ENCODE data around the gene FAM32A.

FAM32A gene

DNA sequence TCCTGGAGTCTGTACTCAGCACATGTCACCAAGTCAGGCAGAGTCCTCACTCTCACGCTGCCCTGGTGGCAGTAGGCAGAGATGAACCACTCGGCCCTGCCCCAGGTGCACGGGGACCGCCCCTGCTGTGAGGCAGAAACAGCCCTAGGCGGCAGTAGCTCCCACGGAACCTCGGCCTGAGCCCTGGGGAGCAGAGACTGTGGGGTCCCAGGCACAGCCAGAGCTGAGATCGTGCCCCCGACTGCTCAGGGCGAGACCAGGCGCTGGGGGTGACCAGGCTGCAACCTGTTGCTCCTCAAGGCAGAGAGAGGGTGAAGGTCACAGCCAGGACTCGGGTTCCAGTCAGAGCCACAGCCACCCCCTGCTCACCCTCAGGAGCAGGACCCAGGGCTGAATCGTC lies 47.4 kb downstream of the FAM32A start:
- no peak for TF ChIP-seq SP1 (IDR thresholded peaks at IDR 0.05)
- TF ChIP-seq, protein P1, sequence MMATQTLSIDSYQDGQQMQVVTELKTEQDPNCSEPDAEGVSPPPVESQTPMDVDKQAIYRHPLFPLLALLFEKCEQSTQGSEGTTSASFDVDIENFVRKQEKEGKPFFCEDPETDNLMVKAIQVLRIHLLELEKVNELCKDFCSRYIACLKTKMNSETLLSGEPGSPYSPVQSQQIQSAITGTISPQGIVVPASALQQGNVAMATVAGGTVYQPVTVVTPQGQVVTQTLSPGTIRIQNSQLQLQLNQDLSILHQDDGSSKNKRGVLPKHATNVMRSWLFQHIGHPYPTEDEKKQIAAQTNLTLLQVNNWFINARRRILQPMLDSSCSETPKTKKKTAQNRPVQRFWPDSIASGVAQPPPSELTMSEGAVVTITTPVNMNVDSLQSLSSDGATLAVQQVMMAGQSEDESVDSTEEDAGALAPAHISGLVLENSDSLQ (IDR thresholded peaks at IDR 0.05), result no peak
- no peak for TF ChIP-seq TARDBP (IDR thresholded peaks at IDR 0.05)
- no peak for TF ChIP-seq LEF1 (IDR thresholded peaks at IDR 0.05; ENCODE audit: borderline replicate concordance)
- no peak for TF ChIP-seq L3MBTL2 (conservative IDR thresholded peaks at IDR 0.05)
- TF ChIP-seq FOXK2 (IDR thresholded peaks at IDR 0.05), result no peak
- TF ChIP-seq NFRKB (IDR thresholded peaks at IDR 0.05), result no peak
- no peak for TF ChIP-seq FOXM1 (IDR thresholded peaks at IDR 0.05; ENCODE audit: borderline replicate concordance)
- no peak for TF ChIP-seq ELF4 (IDR thresholded peaks at IDR 0.05)
- no peak for TF ChIP-seq HDGF (IDR thresholded peaks at IDR 0.05; ENCODE audit: borderline replicate concordance)
- no peak for TF ChIP-seq CTBP1 (IDR thresholded peaks at IDR 0.05; ENCODE audit: borderline replicate concordance)
- TF ChIP-seq FOXA1 (IDR thresholded peaks at IDR 0.05), result no peak
- no peak for TF ChIP-seq BHLHE40 (IDR thresholded peaks at IDR 0.05; ENCODE audit: borderline replicate concordance)
- TF ChIP-seq SUZ12 (IDR thresholded peaks at IDR 0.05), result no peak
- no peak for TF ChIP-seq ARNT (IDR thresholded peaks at IDR 0.05)
- no peak for TF ChIP-seq ZNF384 (IDR thresholded peaks at IDR 0.05)
- POLR2A ChIA-PET, result no interaction called here
- CTCF ChIA-PET, result no interaction called here

DNA sequence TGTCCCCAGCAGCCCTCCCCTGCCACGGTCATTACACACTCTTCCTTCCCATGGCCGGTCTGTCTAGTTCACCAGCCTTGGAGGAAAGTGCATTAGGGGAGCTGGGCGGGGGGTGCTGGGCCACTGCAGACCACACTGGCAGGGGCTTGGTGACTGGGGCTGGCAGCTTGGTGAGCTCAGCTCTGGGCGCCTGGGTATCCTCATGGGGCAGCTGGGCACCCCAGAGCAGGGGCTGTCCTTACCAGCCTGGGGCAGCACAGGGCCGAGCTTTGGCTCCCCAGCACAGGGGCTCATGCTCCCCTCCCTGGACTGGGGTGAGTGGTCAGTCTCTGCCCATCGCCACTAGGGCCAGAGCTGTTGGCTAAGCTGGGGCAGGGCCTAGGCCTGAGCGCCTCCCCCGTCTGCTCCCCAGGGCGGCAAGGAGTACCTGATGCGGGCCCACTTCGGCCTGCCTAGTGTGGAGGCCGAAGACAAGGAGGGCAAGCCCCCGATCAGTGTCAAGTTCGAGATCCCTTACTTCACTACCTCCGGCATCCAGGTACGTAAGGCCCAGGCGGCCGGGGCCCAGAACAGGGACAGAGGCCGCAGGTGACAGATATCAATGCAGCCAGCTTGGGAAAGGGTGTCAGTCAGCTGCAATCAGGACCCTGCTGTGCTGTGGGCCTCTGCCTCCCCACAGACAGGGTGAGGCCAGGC lies 48.0 kb downstream of the FAM32A start:
- DNase-seq (ENCODE audit: extremely low spot score), result no peak
- TF ChIP-seq L3MBTL2 (conservative IDR thresholded peaks at IDR 0.05) (no peak), NFRKB (IDR thresholded peaks at IDR 0.05) (no peak), ELF4 (IDR thresholded peaks at IDR 0.05) (no peak), FOXM1 (IDR thresholded peaks at IDR 0.05; ENCODE audit: borderline replicate concordance) (no peak), ZNF384 (IDR thresholded peaks at IDR 0.05) (no peak), BHLHE40 (IDR thresholded peaks at IDR 0.05; ENCODE audit: borderline replicate concordance) (no peak), FOXK2 (IDR thresholded peaks at IDR 0.05) (no peak), FOXA1 (IDR thresholded peaks at IDR 0.05) (no peak), HDGF (IDR thresholded peaks at IDR 0.05; ENCODE audit: borderline replicate concordance) (no peak)
- CTCF ChIA-PET, result no interaction called here
- POLR2A ChIA-PET, result no interaction called here

More for the DNA sequence above, 47.4 kb downstream of the FAM32A start:
- no peak for DNase-seq (ENCODE audit: extremely low spot score)

DNA sequence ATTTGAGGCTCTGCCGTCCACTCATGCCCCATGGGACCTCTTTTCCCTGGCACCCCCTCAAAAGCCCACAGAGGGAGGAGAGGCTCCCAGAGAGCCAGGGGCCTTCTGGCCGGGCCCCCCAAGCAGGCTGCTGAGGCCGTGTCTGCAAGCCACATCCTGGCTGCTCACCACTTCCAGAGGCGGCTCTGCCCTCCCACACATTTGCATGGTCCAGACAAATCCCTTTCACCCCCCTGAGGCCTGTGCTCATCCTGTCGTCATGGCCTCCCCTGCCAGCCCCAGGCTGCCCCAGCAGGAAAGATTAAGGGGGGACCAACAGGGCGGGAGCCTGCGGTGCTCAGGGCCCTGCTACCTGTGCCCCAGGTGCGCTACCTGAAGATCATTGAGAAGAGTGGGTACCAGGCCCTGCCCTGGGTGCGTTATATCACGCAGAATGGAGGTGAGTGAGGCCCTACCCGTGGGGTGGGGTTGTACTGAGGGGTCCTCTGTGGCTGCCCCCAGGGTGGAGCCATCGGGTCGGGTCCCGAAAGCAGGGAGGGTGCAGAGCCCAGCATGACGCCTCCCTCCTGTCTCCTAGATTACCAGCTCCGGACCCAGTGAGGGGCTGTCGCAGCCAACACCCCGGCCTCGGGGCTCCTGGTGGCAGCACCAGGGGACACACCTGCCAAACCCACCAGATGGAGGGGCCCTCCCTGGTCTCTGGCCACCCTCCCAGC lies 48.8 kb downstream of the FAM32A start:
- ChIA-PET CTCF (no interaction called here), POLR2A (no interaction called here)
- DNase-seq (ENCODE audit: extremely low spot score), result no peak
- TF ChIP-seq TARDBP (IDR thresholded peaks at IDR 0.05) (no peak), NFRKB (IDR thresholded peaks at IDR 0.05) (no peak), ARNT (IDR thresholded peaks at IDR 0.05) (no peak), CTBP1 (IDR thresholded peaks at IDR 0.05; ENCODE audit: borderline replicate concordance) (no peak), HDGF (IDR thresholded peaks at IDR 0.05; ENCODE audit: borderline replicate concordance) (no peak)
- TF ChIP-seq, protein P1 (IDR thresholded peaks at IDR 0.05), result no peak

DNA sequence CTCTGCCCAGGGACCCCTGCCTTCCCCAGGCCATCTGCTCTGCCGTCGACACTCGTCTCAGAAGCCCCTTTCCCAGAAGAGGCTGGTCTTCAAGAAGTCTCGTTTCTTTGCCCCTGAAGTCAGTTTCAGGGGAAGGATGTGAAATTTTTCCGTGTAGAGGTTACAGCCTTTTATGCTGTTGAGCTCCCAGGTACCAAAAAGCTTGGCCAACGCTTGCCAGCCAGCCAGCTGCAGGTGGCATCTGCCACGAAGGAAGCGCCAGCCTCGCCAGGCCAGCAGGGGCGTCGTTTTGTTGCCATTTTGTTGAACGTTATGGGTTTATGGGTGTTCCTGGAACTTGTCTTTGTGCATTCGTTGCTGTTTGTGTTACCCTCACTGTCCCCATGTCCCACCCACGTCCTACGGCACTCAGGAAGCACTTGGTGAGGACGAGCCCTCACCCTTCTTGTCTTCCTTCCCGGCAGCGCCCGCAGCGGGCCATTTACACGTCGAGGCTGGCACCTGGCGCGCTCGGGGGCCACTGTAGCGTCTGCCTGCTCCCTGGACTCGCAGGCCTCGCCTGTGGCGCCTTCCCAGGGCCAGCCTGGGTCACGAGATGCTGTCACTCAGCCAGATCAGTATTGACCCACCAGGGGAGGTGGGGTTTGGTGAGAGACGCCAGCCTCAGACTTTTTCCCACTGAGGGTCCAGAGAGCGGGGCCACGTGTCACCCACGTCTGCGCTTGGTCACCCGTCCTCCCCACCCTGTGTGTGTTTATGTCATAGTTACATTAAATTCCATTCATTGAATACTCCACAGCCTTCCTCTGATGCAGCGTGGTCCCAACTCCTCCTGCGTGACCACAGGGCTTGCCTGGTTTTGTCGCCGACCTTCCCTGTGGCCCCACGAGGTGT lies 49.6 kb downstream of the FAM32A start:
- TF ChIP-seq ZNF384 (IDR thresholded peaks at IDR 0.05), result no peak
- TF ChIP-seq ELF4 (IDR thresholded peaks at IDR 0.05), result no peak
- no peak for TF ChIP-seq HDGF (IDR thresholded peaks at IDR 0.05; ENCODE audit: borderline replicate concordance)
- no peak for TF ChIP-seq NFRKB (IDR thresholded peaks at IDR 0.05)
- TF ChIP-seq, protein P1 (IDR thresholded peaks at IDR 0.05), result no peak
- TF ChIP-seq SP1 (IDR thresholded peaks at IDR 0.05), result no peak
- POLR2A ChIA-PET, result no interaction called here

DNA sequence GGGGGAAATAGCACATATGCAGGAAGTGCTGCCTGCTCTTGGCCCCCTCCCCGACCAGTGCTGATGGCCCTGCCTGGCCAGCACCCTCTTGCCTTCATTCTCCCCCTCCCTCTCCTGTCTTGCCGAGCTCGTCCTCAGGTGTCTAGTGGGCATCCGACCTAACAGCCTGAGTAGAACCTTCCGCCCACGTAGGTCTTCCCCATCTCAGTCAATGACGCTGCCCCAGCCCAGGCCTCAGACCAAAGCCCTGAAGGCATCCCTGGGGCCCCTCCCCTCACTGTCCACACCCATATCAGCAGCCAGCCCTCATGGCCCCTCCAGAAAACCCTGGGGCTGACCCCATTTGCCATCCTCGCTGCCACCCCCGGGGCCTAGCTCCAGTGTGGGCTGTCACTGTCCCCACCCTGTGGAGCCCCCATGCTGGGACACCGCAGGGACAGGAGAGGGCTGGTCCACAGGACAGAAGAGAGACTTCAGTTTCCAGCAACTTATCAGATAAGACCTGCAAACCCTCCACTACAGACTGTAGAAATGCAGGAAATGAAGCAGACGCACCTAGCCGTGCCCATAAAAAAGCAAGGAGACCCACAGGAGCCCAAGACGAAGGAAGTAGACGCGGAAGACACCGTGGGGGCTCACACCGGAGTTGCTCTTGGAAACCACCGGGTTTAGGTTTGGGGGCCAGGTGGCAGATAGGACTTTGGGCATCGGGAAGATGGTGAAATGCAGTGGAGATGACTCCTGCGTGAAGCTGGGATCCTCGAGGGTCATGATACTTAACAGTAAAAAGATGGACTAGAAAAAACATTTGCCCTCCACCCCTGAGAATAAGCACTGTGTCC lies 50.8 kb downstream of the FAM32A start:
- no peak for DNase-seq (ENCODE audit: extremely low spot score)
- POLR2A ChIA-PET, result no interaction called here
- no peak for TF ChIP-seq SP1 (IDR thresholded peaks at IDR 0.05)
- TF ChIP-seq FOXA1 (IDR thresholded peaks at IDR 0.05), result no peak
- no peak for TF ChIP-seq HDGF (IDR thresholded peaks at IDR 0.05; ENCODE audit: borderline replicate concordance)
- TF ChIP-seq LEF1 (IDR thresholded peaks at IDR 0.05; ENCODE audit: borderline replicate concordance), result no peak
- no peak for TF ChIP-seq ELF4 (IDR thresholded peaks at IDR 0.05)
- TF ChIP-seq SUZ12 (IDR thresholded peaks at IDR 0.05), result no peak
- no peak for TF ChIP-seq FOXM1 (IDR thresholded peaks at IDR 0.05; ENCODE audit: borderline replicate concordance)
- no peak for TF ChIP-seq L3MBTL2 (conservative IDR thresholded peaks at IDR 0.05)
- TF ChIP-seq BHLHE40 (IDR thresholded peaks at IDR 0.05; ENCODE audit: borderline replicate concordance), result no peak
- TF ChIP-seq TARDBP (IDR thresholded peaks at IDR 0.05), result no peak
- TF ChIP-seq ARNT (IDR thresholded peaks at IDR 0.05), result no peak
- no peak for TF ChIP-seq NFRKB (IDR thresholded peaks at IDR 0.05)
- no peak for TF ChIP-seq ZNF384 (IDR thresholded peaks at IDR 0.05)
- TF ChIP-seq FOXK2 (IDR thresholded peaks at IDR 0.05), result no peak
- TF ChIP-seq CTBP1 (IDR thresholded peaks at IDR 0.05; ENCODE audit: borderline replicate concordance), result no peak
- TF ChIP-seq, protein P1 (IDR thresholded peaks at IDR 0.05), result no peak
- CTCF ChIA-PET, result no interaction called here

More for the DNA sequence above, 49.6 kb downstream of the FAM32A start:
- CTCF ChIA-PET, result no interaction called here
- no peak for DNase-seq (ENCODE audit: extremely low spot score)

All from HEK293T (cell line).